ENCODE data around the gene MUTYH.
"Not testable (repeated sequence)": the region's sequence is repeated elsewhere in the genome, so short reads cannot be mapped to it uniquely, and the experiment has no call there.

Gene MUTYH

DNA sequence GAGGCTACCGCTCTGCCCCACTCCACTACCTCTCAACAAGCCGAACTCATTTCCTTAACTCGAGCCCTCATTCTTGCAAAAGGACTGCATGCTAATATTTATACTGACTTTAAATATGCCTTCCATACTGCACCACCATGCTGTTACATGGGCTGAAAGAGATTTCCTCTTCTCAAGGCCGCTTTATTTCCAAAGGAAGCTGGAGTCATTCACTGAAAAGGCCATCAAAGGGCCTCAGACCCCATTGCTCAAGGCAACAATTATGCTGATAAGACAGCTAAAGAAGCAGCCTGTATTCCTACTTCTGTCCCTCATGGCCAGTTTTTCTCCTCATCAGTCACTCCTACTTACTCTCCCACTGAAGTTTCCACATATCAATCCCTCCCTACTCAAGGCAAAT, 20.5 kb downstream of the MUTYH start:
- no peak for DNase-seq

DNA sequence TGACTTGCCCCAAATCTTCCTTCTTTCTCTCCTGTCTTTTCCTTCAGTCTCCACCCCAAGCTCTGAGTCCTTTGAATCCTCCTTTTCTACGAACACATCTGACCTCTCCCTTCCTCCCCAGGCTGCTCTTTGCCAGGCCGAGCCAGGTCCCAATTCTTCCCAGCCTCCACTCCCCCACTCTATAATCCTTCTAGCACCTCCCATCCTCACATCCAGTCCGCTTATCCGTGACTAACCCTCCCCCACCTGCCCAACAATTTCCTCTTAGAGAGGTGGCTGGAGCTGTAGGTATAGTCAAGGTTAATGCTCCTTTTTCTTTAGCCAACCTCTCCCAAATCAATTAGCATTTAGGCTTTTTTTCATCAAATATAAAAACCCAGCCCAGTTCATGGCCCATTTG, 23.1 kb downstream of the MUTYH start:
- no peak for DNase-seq

DNA sequence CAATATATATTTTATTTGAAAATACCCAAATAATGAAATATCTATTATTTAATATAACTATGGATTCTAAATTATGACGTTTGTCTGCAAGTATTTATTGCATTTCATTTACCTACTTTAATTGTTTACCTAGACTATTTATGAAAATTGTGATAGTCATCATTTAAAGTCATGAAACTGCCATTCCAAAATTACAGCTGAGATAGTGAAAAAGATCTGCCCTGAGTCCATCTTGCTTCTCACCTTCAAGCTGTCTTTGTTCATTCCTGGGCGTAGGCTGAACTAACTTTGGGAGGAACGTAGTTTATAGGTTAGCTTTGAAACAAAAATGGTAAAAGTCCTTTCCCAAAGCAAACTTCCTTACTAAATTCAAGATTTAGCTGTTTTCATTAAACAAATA, 26.0 kb downstream of the MUTYH start:
- no peak for DNase-seq

DNA sequence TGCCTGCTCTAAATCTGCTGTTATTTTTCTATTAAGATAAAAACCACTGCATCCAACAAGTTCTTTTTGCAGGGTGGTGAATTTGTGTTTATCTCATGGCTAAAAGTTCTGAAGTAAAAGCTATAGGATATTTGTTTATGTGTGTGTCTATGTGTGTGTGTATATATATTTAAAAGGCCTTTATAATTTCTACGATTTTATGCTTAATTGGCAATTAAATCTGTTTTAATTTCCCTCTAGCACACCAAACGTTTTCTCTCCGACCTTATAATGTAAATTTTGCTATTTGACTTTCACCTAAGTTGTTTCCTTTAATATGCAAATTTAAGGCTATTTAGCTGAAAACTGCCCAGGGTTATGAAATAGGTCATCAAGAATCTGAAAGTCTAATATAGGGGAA, 33.3 kb downstream of the MUTYH start:
- no peak for DNase-seq

DNA sequence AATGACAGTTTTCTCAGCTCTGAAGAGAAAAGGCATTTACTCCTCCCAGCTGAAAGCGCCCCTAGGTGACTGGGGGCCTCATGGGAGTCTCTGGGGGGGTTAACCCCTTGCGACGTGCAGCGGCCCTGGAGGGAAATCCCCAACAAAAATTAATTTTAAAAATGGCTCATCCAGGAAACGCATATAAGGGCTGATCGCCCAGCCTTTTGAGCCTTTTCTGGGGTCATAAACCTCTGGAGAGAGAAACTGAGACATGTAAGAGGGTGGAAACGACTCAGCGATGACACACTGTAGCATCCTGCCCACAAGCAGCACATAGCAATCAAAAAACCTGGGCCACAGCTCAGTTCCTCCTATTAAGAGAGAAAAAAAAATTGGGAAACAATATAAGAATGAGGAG, 33.9 kb downstream of the MUTYH start:
- DNase-seq: no peak

DNA sequence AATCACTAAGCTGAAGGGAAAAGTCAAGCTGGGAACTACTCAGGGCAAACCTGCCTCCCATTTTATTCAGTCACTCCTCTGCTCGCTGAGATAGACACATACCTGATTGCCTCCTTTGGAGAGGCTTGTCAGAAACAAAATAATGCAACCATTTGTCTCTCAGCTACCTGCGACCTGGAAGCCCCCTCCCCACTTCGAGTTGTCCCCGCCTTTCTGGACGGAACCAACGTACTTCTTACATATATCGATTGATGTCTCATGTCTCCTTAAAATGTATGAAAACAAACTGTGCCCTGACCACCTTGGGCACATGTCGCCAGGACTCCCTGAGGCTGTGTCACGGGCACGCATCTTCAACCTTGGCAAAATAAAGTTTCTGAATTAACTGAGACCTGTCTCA, 35.0 kb downstream of the MUTYH start:
- no peak for DNase-seq

DNA sequence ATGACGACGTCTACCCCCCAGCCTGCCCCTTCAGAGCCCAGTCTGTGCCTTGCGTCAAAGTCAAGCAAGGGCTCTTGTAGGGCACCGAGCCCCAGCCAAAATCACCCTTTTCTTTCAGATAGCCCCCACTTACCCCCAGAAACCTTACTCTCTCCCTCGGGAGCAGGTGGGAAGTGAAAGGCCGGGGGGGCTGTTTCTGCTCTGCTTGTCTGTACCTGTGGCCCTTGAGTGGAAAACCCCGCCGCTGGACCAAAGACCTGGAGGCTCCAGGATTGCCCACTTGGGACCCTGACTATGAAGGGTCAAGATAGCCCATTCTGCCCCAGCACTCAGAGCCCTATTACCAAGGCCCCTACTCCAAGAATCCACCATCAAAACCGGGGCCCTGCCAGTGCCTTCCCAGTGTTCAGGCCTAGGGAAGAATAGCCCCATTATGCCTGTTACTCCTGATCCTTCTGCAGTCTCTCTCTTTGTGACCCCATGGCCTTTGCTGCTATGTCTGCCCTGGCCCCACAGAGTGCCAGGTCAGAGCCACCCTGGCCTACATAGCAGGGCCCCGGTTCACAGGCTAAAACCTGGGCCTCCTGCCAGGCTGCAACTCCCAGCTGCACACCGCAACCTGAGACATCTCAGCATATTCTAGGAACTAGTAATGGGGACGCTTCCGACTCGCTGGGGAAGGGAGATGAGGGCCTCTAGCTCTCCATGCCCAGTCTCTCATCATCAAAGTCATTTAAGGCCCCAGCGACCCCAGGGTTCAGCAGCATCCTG, 35.7 kb downstream of the MUTYH start:
- no peak for DNase-seq

DNA sequence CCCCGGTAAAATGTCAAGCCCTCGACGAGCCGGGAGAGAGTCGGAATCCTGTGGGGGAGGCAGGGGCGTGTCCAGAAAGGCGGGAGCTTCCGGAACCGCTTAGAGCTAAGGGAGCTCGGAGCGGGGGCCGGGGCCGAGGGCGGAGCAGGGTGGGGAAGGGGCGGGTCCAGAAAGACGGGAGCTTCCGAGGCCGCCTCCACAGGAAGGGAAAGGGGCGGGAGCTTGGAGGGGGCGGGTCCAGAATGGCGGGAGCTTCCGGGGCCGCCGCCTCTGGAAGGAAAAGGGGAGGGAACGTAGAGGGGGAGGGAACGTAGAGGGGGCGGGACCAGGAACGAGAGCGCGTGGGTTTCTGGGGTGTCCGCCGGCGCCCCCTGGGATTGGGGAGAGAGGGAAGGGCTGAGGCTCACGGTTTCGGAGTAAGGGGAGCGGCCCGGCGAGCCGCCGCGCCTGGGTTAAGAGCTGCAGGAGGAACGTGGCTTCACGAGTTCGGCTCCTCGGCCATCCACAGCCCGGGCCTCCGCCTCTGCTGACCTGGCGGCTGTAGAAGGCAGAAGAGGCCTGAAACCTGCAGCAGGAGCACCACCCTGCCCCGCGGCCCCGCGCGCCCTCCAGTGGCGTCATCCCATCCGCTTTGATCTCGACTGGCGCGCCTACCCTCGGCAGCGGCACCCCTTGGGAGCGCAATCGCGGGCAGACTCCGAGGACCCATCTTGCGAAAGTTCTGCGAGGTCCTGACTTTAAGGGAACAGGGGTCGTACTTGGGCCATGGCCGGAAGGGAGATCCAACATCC, 36.5 kb downstream of the MUTYH start:
- peak; percentile 83 for DNase-seq

DNA sequence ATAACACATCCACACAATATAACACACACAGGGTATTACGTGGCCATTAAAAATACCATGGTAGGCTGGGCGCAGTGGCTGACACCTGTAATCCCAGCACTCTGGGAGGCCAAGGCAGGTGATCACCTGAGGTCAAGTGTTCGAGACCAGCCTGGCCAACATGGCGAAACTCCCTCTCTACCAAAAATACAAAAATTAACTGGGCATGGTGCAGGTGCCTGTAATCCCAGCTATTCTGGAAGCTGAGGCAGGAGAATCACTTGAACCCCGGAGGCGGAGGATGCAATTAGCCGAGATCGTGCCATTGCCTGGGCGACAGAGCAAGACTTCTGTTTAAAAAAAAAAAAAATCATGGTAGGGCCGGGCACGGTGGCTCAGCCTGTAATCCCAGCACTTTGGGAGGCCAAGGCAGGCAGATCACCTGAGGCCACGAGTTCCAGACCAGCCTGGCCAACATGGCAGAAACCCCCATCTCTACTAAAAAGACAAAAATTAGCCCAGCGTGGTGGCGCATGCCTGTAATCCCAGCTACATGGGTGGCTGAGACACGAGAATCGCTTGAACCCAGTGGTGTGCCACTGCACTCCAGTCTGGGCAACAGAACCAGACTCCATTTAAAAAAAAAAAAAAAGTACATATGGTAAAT, 37.6 kb downstream of the MUTYH start:
- DNase-seq: no peak

DNA sequence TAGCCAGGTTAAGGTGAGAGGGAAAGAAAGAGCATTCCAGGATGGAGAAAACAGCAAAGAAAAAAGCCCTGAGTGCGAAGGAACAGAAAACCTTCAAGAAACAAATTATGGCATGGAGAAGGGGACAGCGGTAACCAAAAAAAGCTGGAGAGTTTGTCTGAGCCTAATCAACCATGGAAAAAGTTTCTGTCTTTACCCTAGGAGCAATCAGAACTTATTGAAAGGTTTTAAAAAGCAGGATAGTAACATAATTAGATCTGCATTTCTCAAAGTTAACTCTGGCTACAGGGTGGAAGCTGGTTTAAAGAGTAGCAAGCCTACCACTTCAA, 39.6 kb downstream of the MUTYH start:
- no peak for DNase-seq

DNA sequence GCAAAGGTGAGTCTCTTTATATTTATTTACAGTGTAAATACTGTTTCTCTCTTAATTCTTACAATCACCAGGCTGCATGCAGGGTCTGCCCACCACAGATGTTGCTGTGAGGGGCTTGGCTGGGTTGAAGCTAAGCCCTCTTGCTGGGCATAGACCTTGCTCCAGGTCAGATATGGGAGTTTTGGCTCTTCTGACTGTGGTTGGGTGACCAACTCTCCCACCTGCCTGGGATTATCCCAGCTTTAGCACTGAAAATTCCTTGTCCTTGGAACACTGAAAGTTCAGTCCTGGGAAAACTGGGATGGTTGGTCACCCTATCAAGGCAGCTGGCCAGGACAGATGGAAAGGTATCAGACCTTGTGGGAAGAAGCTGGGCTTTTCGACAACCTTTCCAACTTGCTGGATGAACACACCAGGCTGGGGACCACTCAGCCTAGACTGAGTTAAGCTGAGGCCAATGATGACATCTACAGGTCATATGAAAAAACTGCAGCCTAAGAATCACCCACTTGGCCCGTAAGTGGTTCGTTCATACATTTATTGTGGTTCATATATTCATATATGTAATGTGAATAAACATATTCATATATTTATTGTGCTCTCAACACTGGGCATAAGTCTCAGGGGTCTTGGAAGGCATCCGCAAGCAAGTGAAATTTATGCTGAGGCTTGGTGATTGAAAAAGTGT, 40.1 kb downstream of the MUTYH start:
- DNase-seq: peak; percentile 38

DNA sequence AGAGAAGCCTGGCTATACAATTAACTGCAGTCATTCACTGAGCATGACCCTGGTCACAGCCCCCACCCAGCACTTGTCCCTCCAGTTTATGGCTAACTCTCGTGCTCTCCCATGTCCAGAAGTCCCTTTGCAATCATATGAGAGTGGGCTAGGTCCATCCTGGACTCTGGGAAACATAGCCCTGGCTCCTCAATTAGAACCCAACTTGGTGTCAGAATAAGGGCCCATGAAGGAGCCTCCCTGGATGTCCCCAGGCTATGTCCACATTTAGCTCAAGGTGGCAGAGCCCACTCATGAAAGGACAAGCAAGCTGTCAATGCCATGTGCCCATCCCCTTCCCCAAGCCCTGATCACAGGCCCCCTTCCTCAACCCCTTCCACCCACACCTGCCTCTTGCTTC, 40.9 kb downstream of the MUTYH start:
- no peak for DNase-seq

DNA sequence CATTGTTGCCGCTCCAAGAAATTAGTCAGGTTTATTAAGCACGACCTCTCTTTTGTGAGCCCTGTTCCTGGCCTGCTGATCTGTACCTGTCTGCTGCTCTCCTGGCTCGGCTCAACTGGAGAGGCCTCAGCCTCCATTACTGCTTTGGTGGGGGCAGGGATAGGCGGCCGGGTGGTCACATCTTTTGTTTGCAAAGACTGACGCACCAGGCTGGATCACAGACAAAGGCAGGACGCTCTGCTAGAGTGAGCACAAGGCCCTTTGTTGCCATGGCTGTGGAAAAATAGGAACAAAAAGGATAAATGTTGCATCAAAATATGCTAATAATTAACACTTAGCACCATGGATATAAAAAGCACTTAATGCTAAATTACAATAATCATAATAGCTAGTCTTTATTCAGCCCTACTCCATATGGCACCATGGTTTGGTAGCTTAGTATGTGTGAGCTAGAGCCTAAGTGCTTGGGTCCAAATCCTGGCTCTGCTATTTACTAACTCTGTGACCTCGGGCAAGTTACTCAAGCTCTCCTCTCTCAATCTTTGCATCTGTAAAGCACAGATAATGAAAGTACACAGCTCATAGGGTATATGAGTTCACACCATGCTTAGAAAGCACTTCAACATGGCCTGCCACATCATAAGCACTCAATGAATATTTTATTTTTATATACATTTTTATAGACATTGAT, 42.4 kb downstream of the MUTYH start:
- DNase-seq: no peak

DNA sequence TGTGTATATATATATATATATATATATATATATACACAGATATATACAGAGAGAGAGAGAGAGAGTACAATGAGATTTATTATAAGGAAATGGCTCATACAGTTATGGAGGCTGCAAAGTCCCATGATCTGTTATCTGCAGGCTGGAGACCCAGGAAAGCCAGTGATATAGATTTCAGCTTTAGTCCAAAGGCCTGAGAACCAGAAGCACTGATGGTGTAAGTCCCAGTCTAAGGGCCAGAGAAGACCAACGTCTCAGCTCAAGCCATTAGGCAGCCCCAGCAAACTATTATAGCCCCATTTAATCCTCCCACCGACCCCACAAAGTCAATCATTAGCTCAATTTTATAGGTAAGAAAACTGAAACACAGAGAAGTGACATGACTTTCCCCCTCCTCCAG, 48.5 kb downstream of the MUTYH start:
- DNase-seq: no peak

DNA sequence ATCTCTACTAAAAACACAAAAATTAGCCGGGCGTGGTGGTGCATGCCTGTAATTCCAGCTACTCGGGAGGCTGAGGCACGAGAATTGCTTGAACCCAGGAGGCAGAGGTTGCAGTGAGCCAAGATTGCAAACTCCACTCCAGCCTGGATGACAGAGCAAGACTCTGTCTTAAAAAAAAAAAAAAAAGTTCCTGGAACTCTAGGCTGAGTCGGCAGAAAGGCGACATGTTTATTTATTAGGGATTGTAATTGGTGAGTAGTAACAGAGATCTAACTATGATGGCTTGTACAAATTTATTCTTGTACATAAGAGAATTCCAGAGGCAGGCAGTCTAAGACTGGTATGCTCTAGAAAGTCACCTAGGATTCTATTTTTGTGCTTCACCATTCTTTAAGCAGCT, 49.2 kb downstream of the MUTYH start:
- DNase-seq: not testable (repeated sequence)

DNA sequence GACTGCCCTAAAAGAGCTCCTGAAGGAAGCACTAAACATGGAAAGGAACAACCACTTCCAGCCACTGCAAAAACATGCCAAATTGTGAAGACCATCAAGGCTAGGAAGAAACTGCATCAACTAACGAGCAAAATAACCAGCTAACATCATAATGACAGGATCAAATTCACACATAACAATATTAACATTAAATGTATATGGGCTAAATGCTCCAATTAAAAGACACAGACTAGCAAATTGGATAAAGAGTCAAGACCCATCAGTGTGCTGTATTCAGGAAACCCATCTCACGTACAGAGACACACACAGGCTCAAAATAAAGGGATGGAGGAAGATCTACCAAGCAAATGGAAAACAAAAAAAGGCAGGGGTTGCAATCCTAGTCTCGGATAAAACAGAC, 53.7 kb downstream of the MUTYH start:
- DNase-seq: not testable (repeated sequence)

DNA sequence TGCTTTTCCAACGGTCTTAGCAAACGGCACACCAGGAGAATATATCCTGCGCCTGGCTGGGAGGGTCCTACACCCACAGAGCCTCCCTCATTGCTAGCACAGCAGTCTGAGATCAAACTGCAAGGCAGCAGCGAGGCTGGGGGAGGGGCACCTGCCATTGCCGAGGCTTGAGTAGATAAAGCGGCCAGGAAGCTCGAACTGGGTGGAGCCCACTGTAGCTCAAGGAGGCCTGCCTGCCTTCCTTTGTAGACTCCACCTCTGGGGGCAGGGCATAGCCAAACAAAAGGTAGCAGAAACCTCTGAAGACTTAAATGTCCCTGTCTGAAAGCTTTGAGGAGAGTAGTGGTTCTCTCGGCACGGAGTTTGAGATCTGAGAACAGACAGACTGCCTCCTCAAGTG, 55.4 kb downstream of the MUTYH start:
- DNase-seq: not testable (repeated sequence)

DNA sequence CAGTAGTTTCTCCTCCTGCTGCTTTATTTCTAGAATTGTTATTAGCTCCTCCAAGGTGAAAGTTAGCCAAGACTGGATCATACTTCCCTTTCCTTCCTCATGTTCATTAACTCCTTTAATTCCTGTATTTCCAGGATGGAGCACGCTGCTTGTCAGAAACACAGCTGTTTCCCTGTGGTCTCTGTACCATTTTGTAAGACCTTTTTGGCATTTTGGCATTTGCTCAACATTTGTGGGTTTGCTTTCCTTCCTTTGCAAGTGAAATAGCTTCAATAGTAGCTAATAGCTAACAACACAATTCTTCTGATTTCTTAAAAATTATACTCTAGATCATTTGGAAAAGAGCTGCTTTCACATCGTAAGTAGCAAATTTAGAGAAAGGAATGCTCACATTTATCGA, 57.9 kb downstream of the MUTYH start:
- DNase-seq: no peak

Measured in COR-L47 (cell line).